ENCODE measurements around the gene RAP1GDS1.
"Not testable (repeated sequence)": the region's sequence is repeated elsewhere in the genome, so short reads cannot be mapped to it uniquely, and the experiment has no call there.

Gene RAP1GDS1

GRCh38 chr4:98452091-98452490 lies 190.9 kb downstream of the RAP1GDS1 start:
- TF ChIP-seq POLR2A (IDR thresholded peaks at IDR 0.05; ENCODE audit: low read depth, low read length), result no peak
- no peak for DNase-seq (ENCODE audit: insufficient read length, low spot score)

DNA sequence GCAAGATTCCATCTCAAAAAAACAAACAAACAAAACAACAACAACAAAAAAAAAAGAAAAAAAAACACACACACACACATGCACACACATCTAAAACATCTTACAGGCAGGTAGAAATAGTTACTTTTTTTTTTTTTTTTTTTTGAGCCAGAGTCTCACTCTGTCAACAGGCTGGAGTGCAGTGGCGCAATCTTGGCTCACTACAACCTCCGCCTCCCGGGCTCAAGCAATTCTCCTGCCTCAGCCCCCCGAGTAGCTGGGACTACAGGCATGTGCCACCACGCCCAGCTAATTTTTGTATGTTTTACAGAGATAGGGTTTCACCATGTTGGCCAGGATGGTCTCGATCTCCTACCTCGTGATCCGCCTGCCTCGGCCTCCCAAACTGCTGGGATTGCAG lies 196.2 kb downstream of the RAP1GDS1 start:
- not testable (repeated sequence) for FAIRE-seq; DNase-seq (ENCODE audit: insufficient read length, low spot score)

More at GRCh38 chr4:98452091-98452490, 190.9 kb downstream of the RAP1GDS1 start:
- FAIRE-seq, result no peak

GRCh38 chr4:98461121-98461865 lies 200.1 kb downstream of the RAP1GDS1 start:
- not testable (repeated sequence) for DNase-seq (ENCODE audit: insufficient read length, low spot score); FAIRE-seq

DNA sequence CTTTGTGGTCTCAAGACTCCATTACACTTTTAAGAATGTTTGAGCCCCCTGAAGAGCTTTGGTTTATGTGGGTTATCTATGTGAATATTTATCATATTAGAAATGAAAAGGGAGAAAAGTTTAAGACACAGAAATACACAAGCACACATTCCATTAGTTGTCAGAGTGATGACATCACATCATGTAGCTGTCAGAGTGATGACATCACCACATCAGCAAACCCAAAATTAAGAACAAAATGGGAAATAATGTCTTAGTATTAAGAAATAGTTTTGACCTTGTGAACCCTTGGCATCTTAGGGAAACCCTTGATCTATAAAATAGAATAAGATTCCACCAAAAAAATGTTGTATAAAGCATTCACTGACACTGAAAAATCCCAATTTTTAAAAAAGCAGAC lies 201.3 kb downstream of the RAP1GDS1 start:
- FAIRE-seq (no peak), DNase-seq (ENCODE audit: insufficient read length, low spot score) (no peak)
- no peak for TF ChIP-seq POLR2A (IDR thresholded peaks at IDR 0.05; ENCODE audit: low read depth, low read length)

- DNase-seq (ENCODE audit: insufficient read length, low spot score) (no peak), FAIRE-seq (no peak)
- TF ChIP-seq POLR2A (IDR thresholded peaks at IDR 0.05; ENCODE audit: low read depth, low read length), result no peak
Measured at GRCh38 chr4:98466868-98467599, 205.8 kb downstream of the RAP1GDS1 start.

GRCh38 chr4:98467627-98468072 lies 206.5 kb downstream of the RAP1GDS1 start:
- TF ChIP-seq POLR2A (IDR thresholded peaks at IDR 0.05; ENCODE audit: low read depth, low read length), result no peak
- FAIRE-seq (no peak), DNase-seq (ENCODE audit: insufficient read length, low spot score) (no peak)

DNA sequence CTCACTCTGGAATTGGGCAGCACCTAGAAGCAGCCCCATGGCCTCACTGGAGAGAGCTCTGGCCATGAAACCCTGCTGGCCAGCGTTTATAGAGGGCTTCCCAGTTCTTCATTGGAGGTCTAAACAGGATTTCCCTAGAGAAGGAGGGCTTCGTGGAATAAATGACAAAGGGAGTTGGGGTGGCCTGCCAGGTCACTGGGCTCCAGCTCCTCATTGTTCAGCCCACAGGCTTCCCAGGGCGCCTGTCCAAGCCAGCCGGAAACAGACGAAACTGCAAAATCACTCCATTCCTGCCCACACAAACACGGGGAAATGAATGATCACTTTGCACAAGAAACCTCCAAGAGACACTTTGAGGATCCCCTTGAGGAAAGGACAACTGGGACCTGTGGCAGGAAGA lies 207.5 kb downstream of the RAP1GDS1 start:
- FAIRE-seq (no peak), DNase-seq (ENCODE audit: insufficient read length, low spot score) (no peak)
- no peak for TF ChIP-seq POLR2A (IDR thresholded peaks at IDR 0.05; ENCODE audit: low read depth, low read length)

GRCh38 chr4:98469771-98470170 lies 208.6 kb downstream of the RAP1GDS1 start:
- no peak for TF ChIP-seq POLR2A (IDR thresholded peaks at IDR 0.05; ENCODE audit: low read depth, low read length)
- FAIRE-seq (no peak), DNase-seq (ENCODE audit: insufficient read length, low spot score) (no peak)

DNA sequence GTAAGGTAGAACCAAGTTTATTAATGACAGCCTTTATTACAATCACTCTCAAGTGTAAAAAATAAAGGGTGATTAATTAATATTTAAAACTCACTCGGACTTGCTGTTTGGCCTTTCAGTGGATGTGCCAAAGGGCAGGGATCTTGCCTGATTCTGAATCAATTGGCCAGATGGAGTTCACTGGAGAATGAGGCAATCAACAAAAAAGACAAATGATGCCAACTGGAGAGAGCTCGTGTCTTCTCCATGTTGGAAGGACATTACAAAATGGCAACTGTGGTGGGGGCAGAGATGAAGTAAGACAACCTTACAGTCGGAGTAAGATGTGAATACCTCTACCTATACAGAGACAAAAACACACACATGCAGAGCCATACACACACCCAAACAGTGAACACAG lies 209.2 kb downstream of the RAP1GDS1 start:
- FAIRE-seq, result no peak
- no peak for DNase-seq (ENCODE audit: insufficient read length, low spot score)
- no peak for TF ChIP-seq POLR2A (IDR thresholded peaks at IDR 0.05; ENCODE audit: low read depth, low read length)

GRCh38 chr4:98470831-98471230 lies 209.6 kb downstream of the RAP1GDS1 start:
- FAIRE-seq (peak; percentile 84), DNase-seq (ENCODE audit: insufficient read length, low spot score) (peak; percentile 42)
- TF ChIP-seq POLR2A (IDR thresholded peaks at IDR 0.05; ENCODE audit: low read depth, low read length), result no peak

GRCh38 chr4:98473046-98473445 lies 211.9 kb downstream of the RAP1GDS1 start:
- DNase-seq (ENCODE audit: insufficient read length, low spot score), result no peak
- no peak for TF ChIP-seq POLR2A (IDR thresholded peaks at IDR 0.05; ENCODE audit: low read depth, low read length)
- no peak for FAIRE-seq

- no peak for FAIRE-seq
- DNase-seq (ENCODE audit: insufficient read length, low spot score), result no peak
- TF ChIP-seq POLR2A (IDR thresholded peaks at IDR 0.05; ENCODE audit: low read depth, low read length), result no peak
Measured at GRCh38 chr4:98474408-98474844, 213.2 kb downstream of the RAP1GDS1 start.

- DNase-seq (ENCODE audit: insufficient read length, low spot score), result no peak
- no peak for FAIRE-seq
- no peak for TF ChIP-seq POLR2A (IDR thresholded peaks at IDR 0.05; ENCODE audit: low read depth, low read length)
Measured at GRCh38 chr4:98476891-98477290, 215.7 kb downstream of the RAP1GDS1 start.

DNA sequence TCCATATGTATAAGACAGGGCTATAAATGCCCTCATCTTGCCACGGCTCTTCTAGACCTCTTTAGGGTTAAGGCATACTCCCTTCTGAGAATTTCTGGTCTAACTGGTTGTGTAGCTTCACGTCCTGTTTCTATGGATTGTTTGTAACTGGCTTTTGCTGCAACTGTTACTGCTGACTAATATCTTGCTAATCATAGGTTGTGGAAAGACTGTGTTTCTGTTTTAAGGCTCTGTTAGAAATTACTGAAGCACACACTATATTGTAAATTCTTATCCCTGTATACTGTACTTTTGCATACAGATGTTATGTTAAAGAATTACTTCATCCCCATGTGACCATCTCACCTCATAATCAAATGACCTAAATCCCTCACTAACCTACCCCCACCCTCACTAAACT lies 218.4 kb downstream of the RAP1GDS1 start:
- FAIRE-seq; DNase-seq (ENCODE audit: insufficient read length, low spot score): not testable (repeated sequence)

- FAIRE-seq (no peak), DNase-seq (ENCODE audit: insufficient read length, low spot score) (no peak)
- TF ChIP-seq POLR2A (IDR thresholded peaks at IDR 0.05; ENCODE audit: low read depth, low read length), result no peak
Measured at GRCh38 chr4:98480535-98480934, 219.4 kb downstream of the RAP1GDS1 start.

All from H54 (cell line).